ENCODE results near the gene NLN.
"Not testable (repeated sequence)": the region's sequence is repeated elsewhere in the genome, so short reads cannot be mapped to it uniquely, and the experiment has no call there.

Gene NLN

GRCh38 chr5:65718576-65719310 lies 3.3 kb upstream of the NLN start:
- no peak overlapping the region for H3K4me3 ChIP-seq (ENCODE audit: control insufficient read depth, low read depth, low read length)
- no peak for DNase-seq (ENCODE audit: low read depth)
- TF ChIP-seq, protein P1, sequence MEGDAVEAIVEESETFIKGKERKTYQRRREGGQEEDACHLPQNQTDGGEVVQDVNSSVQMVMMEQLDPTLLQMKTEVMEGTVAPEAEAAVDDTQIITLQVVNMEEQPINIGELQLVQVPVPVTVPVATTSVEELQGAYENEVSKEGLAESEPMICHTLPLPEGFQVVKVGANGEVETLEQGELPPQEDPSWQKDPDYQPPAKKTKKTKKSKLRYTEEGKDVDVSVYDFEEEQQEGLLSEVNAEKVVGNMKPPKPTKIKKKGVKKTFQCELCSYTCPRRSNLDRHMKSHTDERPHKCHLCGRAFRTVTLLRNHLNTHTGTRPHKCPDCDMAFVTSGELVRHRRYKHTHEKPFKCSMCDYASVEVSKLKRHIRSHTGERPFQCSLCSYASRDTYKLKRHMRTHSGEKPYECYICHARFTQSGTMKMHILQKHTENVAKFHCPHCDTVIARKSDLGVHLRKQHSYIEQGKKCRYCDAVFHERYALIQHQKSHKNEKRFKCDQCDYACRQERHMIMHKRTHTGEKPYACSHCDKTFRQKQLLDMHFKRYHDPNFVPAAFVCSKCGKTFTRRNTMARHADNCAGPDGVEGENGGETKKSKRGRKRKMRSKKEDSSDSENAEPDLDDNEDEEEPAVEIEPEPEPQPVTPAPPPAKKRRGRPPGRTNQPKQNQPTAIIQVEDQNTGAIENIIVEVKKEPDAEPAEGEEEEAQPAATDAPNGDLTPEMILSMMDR (IDR thresholded peaks at IDR 0.05; ENCODE audit: control insufficient read depth, insufficient read depth, low read depth, low read length, missing control alignments) = no peak

GRCh38 chr5:65721050-65721719 lies 820 bp upstream of the NLN start:
- peak overlapping the region; percentile 71 for H3K4me3 ChIP-seq (ENCODE audit: control insufficient read depth, low read depth, low read length)
- DNase-seq (ENCODE audit: low read depth) = no peak
- TF ChIP-seq, protein P1 (IDR thresholded peaks at IDR 0.05; ENCODE audit: control insufficient read depth, insufficient read depth, low read depth, low read length, missing control alignments) = no peak

GRCh38 chr5:65722575-65723403 lies 784 bp downstream of the NLN start:
- H3K4me3 ChIP-seq (ENCODE audit: control insufficient read depth, low read depth, low read length) = peak overlapping the region; percentile 55
- no peak for DNase-seq (ENCODE audit: low read depth)
- TF ChIP-seq, protein P1 (IDR thresholded peaks at IDR 0.05; ENCODE audit: control insufficient read depth, insufficient read depth, low read depth, low read length, missing control alignments) = no peak

GRCh38 chr5:65727491-65728156 lies 5.6 kb downstream of the NLN start:
- no peak for DNase-seq (ENCODE audit: low read depth)
- TF ChIP-seq, protein P1 (IDR thresholded peaks at IDR 0.05; ENCODE audit: control insufficient read depth, insufficient read depth, low read depth, low read length, missing control alignments) = no peak

DNA sequence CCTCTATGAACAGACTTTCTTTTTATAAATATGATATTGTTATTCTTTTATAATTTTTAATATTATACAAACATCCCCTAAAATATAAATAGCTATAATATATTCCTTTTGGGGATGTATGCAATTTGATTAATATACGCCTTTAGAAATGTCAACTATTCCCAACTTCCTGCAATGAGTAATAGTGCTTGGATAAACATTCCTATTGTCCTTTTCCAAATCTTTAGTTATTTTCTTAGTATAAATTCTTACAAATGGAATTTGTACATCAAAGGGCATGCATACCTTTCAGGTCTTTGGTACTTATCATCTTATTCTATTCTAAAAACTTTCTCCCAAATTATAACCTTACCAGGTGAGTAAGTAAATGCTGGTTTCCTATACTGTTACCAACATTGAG lies 6.2 kb downstream of the NLN start:
- TF ChIP-seq, protein P1 (IDR thresholded peaks at IDR 0.05; ENCODE audit: control insufficient read depth, insufficient read depth, low read depth, low read length, missing control alignments) = no peak
- H3K4me3 ChIP-seq (ENCODE audit: control insufficient read depth, low read depth, low read length) = no peak overlapping the region
- no peak for DNase-seq (ENCODE audit: low read depth)

More at GRCh38 chr5:65727491-65728156, 5.6 kb downstream of the NLN start:
- no peak overlapping the region for H3K4me3 ChIP-seq (ENCODE audit: control insufficient read depth, low read depth, low read length)

DNA sequence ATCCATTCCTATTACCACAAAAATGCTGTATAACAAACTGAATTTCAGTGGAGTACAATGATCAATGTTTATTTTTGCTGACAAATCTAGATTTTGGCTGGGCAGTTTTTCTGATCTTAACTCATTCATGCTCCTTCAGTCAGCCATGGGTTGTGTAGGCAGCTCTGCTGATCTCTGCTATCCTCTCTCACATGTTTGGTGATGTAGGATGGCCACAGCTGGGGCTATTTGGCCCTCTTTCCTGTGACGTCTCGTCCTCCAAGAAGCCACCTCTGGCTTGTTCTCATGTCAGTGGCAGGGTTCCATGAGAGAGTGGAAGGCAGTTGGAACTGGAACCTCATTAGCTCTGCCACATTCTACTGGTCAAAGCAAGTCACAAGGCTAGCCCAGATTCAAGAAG lies 8.9 kb downstream of the NLN start:
- H3K4me3 ChIP-seq (ENCODE audit: control insufficient read depth, low read depth, low read length) = no peak overlapping the region
- DNase-seq (ENCODE audit: low read depth) = no peak
- TF ChIP-seq, protein P1 (IDR thresholded peaks at IDR 0.05; ENCODE audit: control insufficient read depth, insufficient read depth, low read depth, low read length, missing control alignments) = no peak

- DNase-seq (ENCODE audit: low read depth); H3K4me3 ChIP-seq (ENCODE audit: control insufficient read depth, low read depth, low read length): not testable (repeated sequence)
Measured at GRCh38 chr5:65732046-65732445, 10.0 kb downstream of the NLN start.

- not testable (repeated sequence) for DNase-seq (ENCODE audit: low read depth)
Measured at GRCh38 chr5:65734196-65734775, 12.3 kb downstream of the NLN start.

More at GRCh38 chr5:65734196-65734775, 12.3 kb downstream of the NLN start:
- not testable (repeated sequence) for H3K4me3 ChIP-seq (ENCODE audit: control insufficient read depth, low read depth, low read length)
